K562 (cell line): ENCODE results near the gene TMEM185B. TPM values are rescaled to one million over a fixed set of nuclear protein-coding genes. Genes with fewer than 3 reads are reported as not detected.

ENCODE experiments used
- MGA ChIP-seq: fragments of 450-650 bp; IDR thresholded peaks from 2 replicates; pipeline ENCODE4 v1.6.1; 2016; ENCODE audit warnings: mild to moderate bottlenecking, moderate library complexity
- POLR3A ChIP-seq: IDR thresholded peaks from 2 replicates; pipeline ENCODE4 v1.6.1; 2011; ENCODE audit warnings: borderline replicate concordance, mild to moderate bottlenecking, moderate library complexity; ENCODE audit not compliant: insufficient read length, insufficient read depth; ENCODE audit errors: extremely low read depth
- RBBP5 ChIP-seq: fragments of 200-600 bp; sonication (generic); IDR thresholded peaks from 2 replicates; pipeline ENCODE4 v1.6.1; 2012; ENCODE audit warnings: borderline replicate concordance, mild to moderate bottlenecking, low read length, control low read depth, inconsistent platforms; ENCODE audit not compliant: insufficient read depth, poor library complexity, severe bottlenecking
- REST ChIP-seq, 2 experiments: fragments of 450-650 bp; formaldehyde crosslinking in 1 of 2; IDR thresholded peaks; 2 replicates each; pipeline versions ENCODE4 v1.4.0 to v1.6.1; 2014 to 2020; ENCODE audit warnings: mild to moderate bottlenecking in 2 of 2, borderline replicate concordance in 1 of 2, low read depth in 1 of 2
- ZC3H8 ChIP-seq: fragments of 450-650 bp; IDR thresholded peaks from 2 replicates; pipeline ENCODE4 v1.6.1; 2017
- ZFX ChIP-seq: sonication (generic); formaldehyde crosslinking; IDR thresholded peaks from 2 replicates; pipeline ENCODE4 v1.8.0; 2022; ENCODE audit warnings: mild to moderate bottlenecking, missing genetic modification reagents, moderate library complexity
- polyA plus RNA-seq, 8 experiments: library from polyadenylated mRNA; depleted of rRNA in 4 of 8; stranded (reverse) in 5 of 8; unstranded in 3 of 8; fragments of >200 nt; fragmentation: Nextera tagmentation in 2 of 8; fragmentation: Illumina TruSeq in 1 of 8; extraction: Ambion mirVana in 2 of 8; extraction: Trizol in 1 of 8; gene quantifications; 2 replicates each; pipeline versions ENCODE4 v1.2.1 to v1.2.3, GENCODE V29; 2011 to 2014; ENCODE audit warnings: inconsistent platforms in 1 of 8, missing spikeins in 1 of 8
- total RNA-seq, 7 experiments: library from RNA; depleted of rRNA in 6 of 7; stranded (reverse); fragments of >200 nt in 6 of 7; fragmentation: Illumina TruSeq in 2 of 7; extraction: Trizol in 2 of 7; gene quantifications; 2 replicates each; pipeline versions ENCODE4 v1.2.1 to v1.2.3, GENCODE V29; 2011 to 2021; ENCODE audit warnings: low replicate concordance in 1 of 7

Gene TMEM185B
- total and polyA plus RNA-seq, 9 of the 15 experiments (the other 6 are each of a cell fraction or from before 2014, with no cell fraction given), result 2.9 to 28.2 (median 11.5) TPM

- TF ChIP-seq REST (IDR thresholded peaks at IDR 0.05; ENCODE audit: borderline replicate concordance) (peak; percentile 24; the same call in 1 of the 2 replicates), REST (CRISPR knock-in tag; IDR thresholded peaks at IDR 0.05; ENCODE audit: low read depth) (no peak), ZFX (CRISPR knock-in tag) (no peak), RBBP5 (no peak), ZC3H8 (no peak), MGA (0 out of 2 replicates have a peak, but pooled peaks have one; percentile 11), POLR3A (no peak)
These were observed 46.1 kb downstream of the TMEM185B start (continued) for GRCh38 chr2:120177001-120177621.
